Glomerular visceral epithelial cell (primary cell): ENCODE measurements around the gene LGALS3.

ENCODE experiments used
- DNase-seq: peaks from one replicate; pipeline ENCODE4 v3.0.0-alpha.2; 2016; ENCODE audit errors: extremely low spot score

The LGALS3 gene

GRCh38 chr14:55190906-55191202 is 61.8 kb downstream of the LGALS3 start:
- no peak for DNase-seq

DNA sequence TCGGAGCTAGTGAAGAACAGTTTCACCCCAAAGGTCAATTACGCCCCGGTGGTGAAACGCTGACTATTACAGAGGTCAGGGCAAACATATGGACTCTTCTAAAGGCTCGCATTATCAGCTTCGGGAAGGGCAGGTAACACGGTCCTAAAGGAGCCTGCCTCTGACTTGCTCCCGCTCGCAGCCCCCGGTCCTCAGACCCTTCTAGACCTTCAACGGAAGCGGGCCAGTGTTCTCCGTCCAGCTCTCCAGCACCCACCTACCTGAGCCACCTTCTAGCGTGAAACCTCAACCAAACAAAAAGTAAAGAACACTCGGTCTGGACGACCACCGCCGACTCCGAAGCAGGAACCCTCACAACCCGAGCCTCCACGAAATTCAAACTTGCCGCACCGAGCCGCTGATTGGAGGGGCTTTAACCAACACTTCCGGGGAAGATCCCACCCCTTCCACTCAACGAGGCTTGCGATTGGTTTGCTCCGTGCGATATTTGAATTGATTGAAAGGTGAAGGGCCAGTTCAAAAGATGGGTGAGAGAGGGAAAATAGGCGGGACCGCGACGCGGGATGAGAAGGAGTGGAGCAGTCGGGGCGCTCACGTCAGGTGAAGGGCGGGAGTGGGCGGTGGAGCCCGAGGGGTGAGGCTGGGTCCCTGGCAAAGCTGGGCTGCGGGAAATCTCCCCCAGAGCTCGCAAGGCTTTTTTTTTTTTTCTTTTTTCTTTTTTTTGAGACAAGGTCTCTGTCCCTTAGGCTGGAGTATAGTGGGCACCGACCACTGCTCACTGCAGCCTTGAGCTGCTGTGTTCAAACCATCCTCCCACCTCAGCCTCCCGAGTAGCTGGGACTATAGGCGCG is 62.4 kb downstream of the LGALS3 start, which contains the start of gene DLGAP5:
DLGAP5 (minus strand) TSS at position 383 of the 851 bp plus-strand sequence. CDS start 2,406 bp downstream, outside the sequence.
- DNase-seq, result peak; percentile 97

DNA sequence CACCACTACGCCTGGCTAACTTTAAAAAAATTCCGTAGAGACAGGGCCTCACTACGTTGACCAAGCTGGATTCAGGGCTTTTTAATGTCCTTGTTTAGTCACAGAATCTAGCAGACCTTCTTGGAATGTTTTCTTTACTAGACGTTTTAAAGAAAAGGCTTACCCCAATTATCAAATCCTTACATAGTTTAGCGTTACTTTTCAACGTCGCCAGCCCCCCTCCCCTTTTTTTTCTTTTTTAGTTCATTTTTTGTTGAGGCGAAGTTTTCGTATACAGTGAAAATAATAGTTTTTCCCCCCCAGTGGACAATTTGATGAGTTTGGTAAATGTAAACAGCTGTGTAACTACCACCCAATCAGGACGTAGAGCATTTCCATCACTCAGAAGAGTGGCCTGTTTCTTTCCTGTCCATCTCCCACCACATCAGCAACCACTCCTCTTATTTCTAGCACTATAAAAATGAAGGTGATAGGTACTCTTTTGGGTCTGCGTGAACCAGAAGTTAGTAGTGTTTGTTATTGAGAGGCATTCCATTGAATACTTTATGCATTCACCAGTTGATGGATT is 63.1 kb downstream of the LGALS3 start:
- DNase-seq, result no peak

DNA sequence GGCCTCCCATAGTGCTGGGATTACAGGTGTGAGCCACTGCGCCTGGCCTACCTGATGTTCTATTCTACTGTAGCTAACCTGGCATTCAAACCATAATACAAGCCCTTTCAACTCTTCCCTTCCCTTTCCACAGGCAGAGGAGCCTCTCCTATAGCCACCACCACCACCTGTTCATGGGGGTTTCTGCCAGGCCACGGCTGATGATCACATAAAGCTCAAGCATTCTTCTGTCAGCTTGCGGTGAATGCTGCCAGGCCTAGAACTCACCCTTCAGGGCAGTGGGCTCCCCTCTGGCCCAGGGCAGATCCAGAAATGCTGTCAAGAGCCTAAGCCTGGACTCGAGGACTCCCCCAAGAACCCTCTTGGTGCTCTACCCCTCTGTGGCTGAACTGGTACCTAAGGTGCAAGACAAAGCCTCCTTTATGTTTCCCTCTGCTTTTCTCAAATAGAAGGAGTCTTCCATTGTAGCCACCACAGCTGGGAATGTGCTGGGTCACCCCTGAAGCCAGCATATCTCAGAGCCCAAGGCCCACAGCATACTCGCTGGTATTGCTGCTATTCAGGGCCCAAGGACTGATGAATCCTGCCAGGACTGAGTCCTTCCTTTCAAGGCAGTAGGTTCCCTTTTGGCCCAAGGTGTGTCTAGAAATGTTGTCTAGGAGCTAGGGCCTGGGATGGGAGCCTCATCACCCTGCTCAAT is 65.8 kb downstream of the LGALS3 start:
- DNase-seq, result no peak
